ENCODE measurements around the gene SACS. TPM values are rescaled to one million over a fixed set of nuclear protein-coding genes. Genes with fewer than 3 reads are reported as not detected.

The SACS gene
- total RNA-seq, 1 experiment from 2014 or later: 19.8 TPM

DNA sequence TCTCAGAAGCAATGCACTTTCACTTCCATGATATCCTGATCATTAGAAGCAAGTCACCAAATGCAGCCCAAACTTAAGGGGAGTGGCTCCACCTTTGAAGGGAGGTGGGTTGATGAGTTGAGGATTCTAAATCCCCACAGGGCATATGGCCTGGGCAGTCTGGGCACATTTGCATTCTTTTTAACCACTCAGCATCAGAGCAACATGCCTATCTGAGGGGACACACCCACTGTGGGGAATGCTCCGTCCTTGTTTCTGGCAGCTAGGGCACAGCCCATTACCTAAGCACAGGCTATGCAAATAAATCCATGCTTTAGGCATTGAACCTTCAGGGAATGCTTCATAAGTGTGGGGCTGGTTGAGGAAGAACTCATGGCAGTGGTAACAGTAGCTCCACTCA, 12.3 kb upstream of the SACS start:
- intact Hi-C loops (cut with micrococcal nuclease; ENCODE audit: unreplicated experiment) (no loop called here), in situ Hi-C loops (cut with HindIII; ENCODE audit: low pct_unique_long_range_greater_than_20kb, low sequenced_read_pairs) (no loop called here)
- no peak overlapping the region for H3K27ac ChIP-seq (ENCODE audit: low read length)
- ATAC-seq: no peak
- POLR2A ChIA-PET: no interaction called here
- TF ChIP-seq, protein P1, sequence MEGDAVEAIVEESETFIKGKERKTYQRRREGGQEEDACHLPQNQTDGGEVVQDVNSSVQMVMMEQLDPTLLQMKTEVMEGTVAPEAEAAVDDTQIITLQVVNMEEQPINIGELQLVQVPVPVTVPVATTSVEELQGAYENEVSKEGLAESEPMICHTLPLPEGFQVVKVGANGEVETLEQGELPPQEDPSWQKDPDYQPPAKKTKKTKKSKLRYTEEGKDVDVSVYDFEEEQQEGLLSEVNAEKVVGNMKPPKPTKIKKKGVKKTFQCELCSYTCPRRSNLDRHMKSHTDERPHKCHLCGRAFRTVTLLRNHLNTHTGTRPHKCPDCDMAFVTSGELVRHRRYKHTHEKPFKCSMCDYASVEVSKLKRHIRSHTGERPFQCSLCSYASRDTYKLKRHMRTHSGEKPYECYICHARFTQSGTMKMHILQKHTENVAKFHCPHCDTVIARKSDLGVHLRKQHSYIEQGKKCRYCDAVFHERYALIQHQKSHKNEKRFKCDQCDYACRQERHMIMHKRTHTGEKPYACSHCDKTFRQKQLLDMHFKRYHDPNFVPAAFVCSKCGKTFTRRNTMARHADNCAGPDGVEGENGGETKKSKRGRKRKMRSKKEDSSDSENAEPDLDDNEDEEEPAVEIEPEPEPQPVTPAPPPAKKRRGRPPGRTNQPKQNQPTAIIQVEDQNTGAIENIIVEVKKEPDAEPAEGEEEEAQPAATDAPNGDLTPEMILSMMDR (IDR thresholded peaks at IDR 0.05): no peak
- TF ChIP-seq POLR2AphosphoS5 (IDR thresholded peaks at IDR 0.05; ENCODE audit: low read depth, low read length) (no peak), REST (IDR thresholded peaks at IDR 0.05; ENCODE audit: insufficient read depth in 1 of 2, low read depth in 2 of 2, low read length in 1 of 2) (no peak), SIN3A (IDR thresholded peaks at IDR 0.05; ENCODE audit: borderline replicate concordance, insufficient read depth, low read depth, low read length) (no peak), TCF7L2 (IDR thresholded peaks at IDR 0.05; ENCODE audit: low read depth, low read length) (no peak)
- H3K36me3 ChIP-seq (ENCODE audit: control insufficient read depth, insufficient read depth, low read length): no peaks in the 10 kb centered on the region
- no peaks in the 10 kb centered on the region for H3K9me3 ChIP-seq (ENCODE audit: control insufficient read depth, insufficient read depth, low read depth, low read length)
- CTCF ChIA-PET: no interaction called here
- no TSS peak for BruUV-seq (replicated peaks)
- no peaks in the 10 kb centered on the region for H3K4me1 ChIP-seq (ENCODE audit: control insufficient read depth, insufficient read depth, low read length)
- no peaks in the 10 kb centered on the region for H3K27me3 ChIP-seq (ENCODE audit: control insufficient read depth, insufficient read depth, low read length)
- DNase-seq (ENCODE audit: low read depth, low spot score): no peak
- H3K4me3 ChIP-seq (ENCODE audit: low read depth in 2 of 2, low read length in 2 of 2): no peak overlapping the region

DNA sequence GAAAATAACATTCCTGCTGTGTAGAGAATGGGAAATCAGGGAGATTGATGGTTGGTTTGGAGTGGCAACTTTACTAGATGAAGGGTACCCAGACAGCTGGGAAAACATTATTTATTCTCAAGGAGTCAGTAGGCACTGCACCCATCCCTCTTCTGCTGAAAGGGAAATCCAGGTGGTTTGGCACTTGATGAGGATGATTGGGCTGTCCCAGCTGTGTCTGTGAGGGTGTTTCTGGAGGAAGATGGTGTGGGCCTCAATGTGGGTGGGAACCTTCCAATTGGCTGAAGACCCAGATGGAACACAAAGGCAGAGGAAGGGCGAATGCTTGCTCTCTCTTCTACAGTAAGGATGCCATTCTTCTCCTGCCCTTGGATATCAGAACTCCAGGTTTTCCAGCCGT, 10.4 kb upstream of the SACS start:
- no peaks in the 10 kb centered on the region for H3K27me3 ChIP-seq (ENCODE audit: control insufficient read depth, insufficient read depth, low read length)

More for the DNA sequence above, 10.4 kb upstream of the SACS start:
- in situ Hi-C loops (cut with HindIII; ENCODE audit: low pct_unique_long_range_greater_than_20kb, low sequenced_read_pairs): no loop called here
- Histone ChIP-seq H3K36me3 (ENCODE audit: control insufficient read depth, insufficient read depth, low read length) (no peaks in the 10 kb centered on the region), H3K27ac (ENCODE audit: low read length) (no peak overlapping the region), H3K9me3 (ENCODE audit: control insufficient read depth, insufficient read depth, low read depth, low read length) (no peaks in the 10 kb centered on the region), H3K4me3 (ENCODE audit: low read depth in 2 of 2, low read length in 2 of 2) (no peak overlapping the region), H3K4me1 (ENCODE audit: control insufficient read depth, insufficient read depth, low read length) (no peaks in the 10 kb centered on the region)
- CTCF ChIA-PET: no interaction called here
- TF ChIP-seq, protein P1 (IDR thresholded peaks at IDR 0.05): no peak
- intact Hi-C loops (cut with micrococcal nuclease; ENCODE audit: unreplicated experiment): no loop called here
- DNase-seq (ENCODE audit: low read depth, low spot score): no peak
- no TSS peak for BruUV-seq (replicated peaks)
- ATAC-seq: no peak
- POLR2A ChIA-PET: no interaction called here

Measured in Panc1 (cell line).